Adipocyte (in vitro differentiated cells): ENCODE measurements around the gene APOE.
A peak's percentile ranks its signal among the peaks of the same experiment; 100 is the strongest.
"Not testable (repeated sequence)": the region's sequence is repeated elsewhere in the genome, so short reads cannot be mapped to it uniquely, and the experiment has no call there.

Experiments
- DNase-seq: peaks from one replicate; pipeline ENCODE4 v3.0.0-alpha.2; 2015; ENCODE audit warnings: low read depth
- H3K27me3 ChIP-seq: replicated peaks from 2 replicates; pipeline ENCODE4 v1.7.0; 2013; ENCODE audit warnings: mild to moderate bottlenecking, low read length, moderate library complexity; ENCODE audit not compliant: control insufficient read depth, insufficient read depth
- H3K36me3 ChIP-seq: 2 replicates; pipeline ENCODE4 v1.7.0; 2013; ENCODE audit warnings: low read length, mild to moderate bottlenecking, moderate library complexity; ENCODE audit not compliant: control insufficient read depth, insufficient read depth, severe bottlenecking
- H3K4me1 ChIP-seq: 2 replicates; pipeline ENCODE4 v1.7.0; 2013; ENCODE audit warnings: mild to moderate bottlenecking, low read length, moderate library complexity; ENCODE audit not compliant: control insufficient read depth, insufficient read depth
- H3K4me3 ChIP-seq: 2 replicates; pipeline ENCODE4 v1.7.0; 2013; ENCODE audit warnings: mild to moderate bottlenecking, low read length, moderate library complexity
- H3K9ac ChIP-seq: 2 replicates; pipeline ENCODE4 v1.7.0; 2013; ENCODE audit warnings: mild to moderate bottlenecking, low read length, moderate library complexity
- H3K9me3 ChIP-seq: 2 replicates; pipeline ENCODE4 v1.7.0; 2013; ENCODE audit warnings: mild to moderate bottlenecking, low read length, moderate library complexity; ENCODE audit not compliant: control insufficient read depth

Gene APOE

GRCh38 chr19:44887648-44888047, 17.9 kb upstream of the APOE start:
- no peaks in the 10 kb centered on the region for H3K9me3 ChIP-seq
- H3K36me3 ChIP-seq, result peaks cover 7% of the 10 kb centered on the region
- no peak overlapping the region for H3K4me3 ChIP-seq
- H3K9ac ChIP-seq, result no peak overlapping the region
- DNase-seq, result no peak
- H3K4me1 ChIP-seq, result peaks cover 19% of the 10 kb centered on the region
- H3K27me3 ChIP-seq, result no peaks in the 10 kb centered on the region

GRCh38 chr19:44888335-44888734, 17.3 kb upstream of the APOE start:
- H3K9me3 ChIP-seq, H3K27me3 ChIP-seq, H3K9ac ChIP-seq, H3K4me3 ChIP-seq, DNase-seq: not testable (repeated sequence)
- peaks cover 25% of the 10 kb centered on the region for H3K4me1 ChIP-seq
- peaks cover 14% of the 10 kb centered on the region for H3K36me3 ChIP-seq

DNA sequence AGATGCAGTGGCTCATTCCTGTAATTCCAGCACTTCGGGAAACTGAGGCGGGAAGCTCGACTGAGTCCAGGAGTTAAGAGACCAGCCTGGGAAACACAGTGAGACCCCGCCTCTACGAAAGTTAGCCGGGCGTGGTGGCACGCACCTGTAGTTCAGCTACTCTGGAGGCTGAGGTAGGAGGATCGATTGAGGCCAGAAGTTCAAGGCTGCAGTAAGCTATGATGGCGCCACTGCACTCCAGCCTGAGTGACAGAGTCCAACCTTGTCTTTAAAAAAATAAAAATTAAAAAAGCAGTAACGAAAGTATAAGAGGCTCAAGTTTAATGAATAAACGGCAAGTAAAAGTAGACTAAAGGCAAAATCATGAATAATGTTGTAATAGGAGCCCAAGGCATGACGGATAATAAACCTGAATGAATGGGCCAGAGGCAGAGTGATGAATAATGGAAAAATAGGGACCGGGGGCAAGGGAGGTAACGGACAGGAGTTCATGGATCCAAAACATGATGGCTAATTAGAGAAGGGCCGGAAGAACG, 15.7 kb upstream of the APOE start:
- Histone ChIP-seq H3K9ac (peak overlapping the region; percentile 87), H3K4me1 (peaks cover 39% of the 10 kb centered on the region), H3K9me3 (no peaks in the 10 kb centered on the region), H3K27me3 (no peaks in the 10 kb centered on the region), H3K36me3 (peaks cover 29% of the 10 kb centered on the region), H3K4me3 (peak overlapping the region; percentile 78)
- DNase-seq, result no peak

- H3K4me1 ChIP-seq, result peaks cover 39% of the 10 kb centered on the region
- no peaks in the 10 kb centered on the region for H3K27me3 ChIP-seq
- peak overlapping the region; percentile 78 for H3K4me3 ChIP-seq
- peak; percentile 99 for DNase-seq
- peaks cover 34% of the 10 kb centered on the region for H3K36me3 ChIP-seq
- no peaks in the 10 kb centered on the region for H3K9me3 ChIP-seq
- peak overlapping the region; percentile 87 for H3K9ac ChIP-seq
Measured at GRCh38 chr19:44890366-44891015, 15.1 kb upstream of the APOE start.

DNA sequence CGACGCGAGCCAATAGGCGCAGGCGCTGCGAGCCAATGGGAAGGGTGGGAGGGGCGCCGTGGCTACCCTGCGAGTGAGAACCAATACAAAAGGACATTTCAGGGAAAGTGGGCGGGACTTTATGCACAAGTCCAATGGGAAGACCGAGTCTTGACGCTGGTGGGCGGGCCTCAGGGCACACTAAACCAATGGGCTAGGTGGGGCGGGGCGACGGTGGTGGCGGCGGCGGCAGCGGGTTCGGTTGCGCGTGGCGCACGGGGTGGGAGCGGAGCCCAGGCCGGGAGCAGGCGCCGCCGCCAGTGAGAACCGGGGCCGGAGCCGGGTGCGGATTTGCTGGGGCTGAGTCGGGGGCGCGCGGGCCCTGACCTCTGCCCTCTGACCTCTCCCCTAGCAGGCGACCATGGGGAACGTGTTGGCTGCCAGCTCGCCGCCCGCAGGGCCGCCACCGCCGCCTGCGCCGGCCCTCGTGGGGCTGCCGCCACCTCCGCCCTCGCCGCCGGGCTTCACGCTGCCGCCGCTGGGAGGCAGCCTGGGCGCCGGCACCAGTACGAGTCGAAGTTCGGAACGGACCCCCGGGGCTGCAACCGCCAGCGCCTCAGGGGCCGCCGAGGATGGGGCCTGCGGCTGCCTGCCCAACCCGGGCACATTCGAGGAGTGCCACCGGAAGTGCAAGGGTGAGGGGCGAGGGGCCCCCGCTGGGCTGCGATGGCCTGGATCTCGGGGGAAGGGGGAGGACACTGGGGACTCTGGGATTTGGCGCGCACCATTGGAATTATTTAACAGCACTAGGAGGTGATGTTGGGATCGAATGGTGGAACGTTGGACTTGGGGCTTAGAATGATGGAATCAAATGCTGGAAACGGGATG, 14.3 kb upstream of the APOE start, which contains the start of gene TOMM40:
TSS of gene TOMM40 (plus strand) at position 239 of the 867 bp plus-strand sequence. CDS start at position 401, 162 bp downstream.
- Histone ChIP-seq H3K4me3 (peak within 1 kb of the TSS; percentile 97), H3K4me1 (peaks cover 39% of the 10 kb centered on the region), H3K27me3 (no peaks in the 10 kb centered on the region), H3K9ac (peak within 1 kb of the TSS; percentile 96), H3K9me3 (no peaks in the 10 kb centered on the region), H3K36me3 (peaks cover 42% of the 10 kb centered on the region)
- peak; percentile 100 for DNase-seq

- Histone ChIP-seq H3K36me3 (peaks cover 52% of the 10 kb centered on the region), H3K27me3 (no peaks in the 10 kb centered on the region), H3K9me3 (no peaks in the 10 kb centered on the region), H3K4me3 (peak overlapping the region; percentile 97), H3K4me1 (peaks cover 39% of the 10 kb centered on the region), H3K9ac (peak overlapping the region; percentile 96)
- no peak for DNase-seq
Measured at GRCh38 chr19:44892932-44893331, 12.7 kb upstream of the APOE start.

- Histone ChIP-seq H3K9ac (peak overlapping the region; percentile 96), H3K36me3 (peaks cover 55% of the 10 kb centered on the region)
Measured at GRCh38 chr19:44893332-44894051, 12.1 kb upstream of the APOE start.

GRCh38 chr19:44894052-44894400, 11.6 kb upstream of the APOE start:
- Histone ChIP-seq H3K4me3 (peak overlapping the region; percentile 97), H3K36me3 (peaks cover 55% of the 10 kb centered on the region), H3K9me3 (no peaks in the 10 kb centered on the region), H3K9ac (peak overlapping the region; percentile 96), H3K4me1 (peaks cover 39% of the 10 kb centered on the region), H3K27me3 (no peaks in the 10 kb centered on the region)
- no peak for DNase-seq

More at GRCh38 chr19:44893332-44894051, 12.1 kb upstream of the APOE start:
- Histone ChIP-seq H3K27me3 (no peaks in the 10 kb centered on the region), H3K9me3 (no peaks in the 10 kb centered on the region), H3K4me1 (peaks cover 39% of the 10 kb centered on the region), H3K4me3 (peak overlapping the region; percentile 97)
- no peak for DNase-seq

GRCh38 chr19:44894946-44895345, 10.7 kb upstream of the APOE start:
- Histone ChIP-seq H3K9me3 (no peaks in the 10 kb centered on the region), H3K4me1 (peaks cover 34% of the 10 kb centered on the region), H3K4me3 (no peak overlapping the region), H3K27me3 (no peaks in the 10 kb centered on the region), H3K9ac (peak overlapping the region; percentile 2), H3K36me3 (peaks cover 63% of the 10 kb centered on the region)
- no peak for DNase-seq

GRCh38 chr19:44897835-44898234, 7.8 kb upstream of the APOE start:
- Histone ChIP-seq H3K4me1 (peaks cover 19% of the 10 kb centered on the region), H3K36me3 (peaks cover 88% of the 10 kb centered on the region), H3K9me3 (no peaks in the 10 kb centered on the region), H3K4me3 (no peak overlapping the region), H3K27me3 (no peaks in the 10 kb centered on the region), H3K9ac (no peak overlapping the region)
- no peak for DNase-seq
